Tibial nerve (tissue), 4 donors: Measurements from ENCODE around the gene DCUN1D3. TPM values are rescaled to one million over a fixed set of nuclear protein-coding genes. Genes with fewer than 3 reads are reported as not detected.
"Not testable (repeated sequence)": the region's sequence is repeated elsewhere in the genome, so short reads cannot be mapped to it uniquely, and the experiment has no call there.

Source experiments
- DNase-seq, 2 donors: peaks; one replicate each; pipeline ENCODE4 v3.0.0-alpha.2; 2019; ENCODE audit warnings: low spot score in 2 of 2
- H3K27ac ChIP-seq, 4 donors: fragments of 200-600 bp; sonication (generic) in 3 of 4; one replicate each; pipeline ENCODE4 v1.5.1; 2017 to 2019; ENCODE audit warnings: mild to moderate bottlenecking in 1 of 4
- H3K27me3 ChIP-seq, 2 donors: fragments of 200-600 bp; sonication (generic) in 1 of 2; one replicate each; pipeline versions ENCODE4 v1.5.1 to v1.6.0; 2017 to 2019
- H3K36me3 ChIP-seq, 3 donors: fragments of 200-600 bp; sonication (generic); one replicate each; pipeline ENCODE4 v1.5.1; 2018 to 2019
- H3K4me1 ChIP-seq, 4 donors: fragments of 200-600 bp; sonication (generic) in 3 of 4; one replicate each; pipeline ENCODE4 v1.5.1; 2017 to 2019
- H3K4me3 ChIP-seq, 4 donors: fragments of 200-600 bp; sonication (generic) in 3 of 4; one replicate each; pipeline ENCODE4 v1.5.1; 2017 to 2019; ENCODE audit warnings: mild to moderate bottlenecking in 1 of 4, moderate library complexity in 1 of 4
- H3K9me3 ChIP-seq, 4 donors: fragments of 200-600 bp; sonication (generic) in 3 of 4; one replicate each; pipeline ENCODE4 v1.5.1; 2017 to 2019
- EP300 ChIP-seq, 2 donors: sonication (generic); formaldehyde crosslinking; IDR thresholded peaks; one replicate each; pipeline ENCODE4 v1.6.1; 2017; ENCODE audit warnings: antibody characterized with exemption in 2 of 2, mild to moderate bottlenecking in 1 of 2
- POLR2A ChIP-seq, 2 donors: fragments of 450-650 bp; IDR thresholded peaks; one replicate each; pipeline ENCODE4 v1.6.1; 2017; ENCODE audit warnings: antibody characterized with exemption in 2 of 2, mild to moderate bottlenecking in 2 of 2, moderate library complexity in 2 of 2
- WGBS, 2 donors: methylation state at CpG; one replicate each; pipeline ENCODE4 v1.1.5; 2018; 5-methylcytosine and 5-hydroxymethylcytosine counted together
- total RNA-seq, 4 donors: library from RNA; depleted of rRNA; stranded (reverse); fragments of >200 nt; gene quantifications; one replicate each; pipeline ENCODE4 v1.1.0, GENCODE V29; 2016
- TF ChIP-seq, protein P1 (sequence below), 5 experiments: fragments of 200-600 bp in 3 of 5; fragments of 450-650 bp in 2 of 5; sonication (generic) in 3 of 5; IDR thresholded peaks; one replicate each; pipeline ENCODE4 v1.5.1; 2016 to 2019; ENCODE audit warnings: antibody characterized with exemption in 5 of 5, mild to moderate bottlenecking in 3 of 5, moderate library complexity in 2 of 5

Gene DCUN1D3
- total RNA-seq, 4 donors from 2014 or later, result 28.8 to 37.5 (median 29.3) TPM

GRCh38 chr16:20862162-20862960, 37.8 kb downstream of the DCUN1D3 start:
- H3K27ac ChIP-seq, result peak overlapping the region in 1 of 4 donors; percentile 90
- no peak overlapping the region for H3K4me3 ChIP-seq
- no peak for DNase-seq
- H3K36me3 ChIP-seq, result peaks cover 0 to 36% (median 0%) of the 10 kb centered on the region in 3 donors
- 95 to 97% methylated on average over 21 of the region's 21 CpGs for WGBS, 2 donors
- peaks cover 3 to 68% (median 38%) of the 10 kb centered on the region in 4 donors for H3K4me1 ChIP-seq
- no peak for TF ChIP-seq EP300 (IDR thresholded peaks at IDR 0.05)
- TF ChIP-seq POLR2A (IDR thresholded peaks at IDR 0.05), result no peak
- TF ChIP-seq, protein P1, sequence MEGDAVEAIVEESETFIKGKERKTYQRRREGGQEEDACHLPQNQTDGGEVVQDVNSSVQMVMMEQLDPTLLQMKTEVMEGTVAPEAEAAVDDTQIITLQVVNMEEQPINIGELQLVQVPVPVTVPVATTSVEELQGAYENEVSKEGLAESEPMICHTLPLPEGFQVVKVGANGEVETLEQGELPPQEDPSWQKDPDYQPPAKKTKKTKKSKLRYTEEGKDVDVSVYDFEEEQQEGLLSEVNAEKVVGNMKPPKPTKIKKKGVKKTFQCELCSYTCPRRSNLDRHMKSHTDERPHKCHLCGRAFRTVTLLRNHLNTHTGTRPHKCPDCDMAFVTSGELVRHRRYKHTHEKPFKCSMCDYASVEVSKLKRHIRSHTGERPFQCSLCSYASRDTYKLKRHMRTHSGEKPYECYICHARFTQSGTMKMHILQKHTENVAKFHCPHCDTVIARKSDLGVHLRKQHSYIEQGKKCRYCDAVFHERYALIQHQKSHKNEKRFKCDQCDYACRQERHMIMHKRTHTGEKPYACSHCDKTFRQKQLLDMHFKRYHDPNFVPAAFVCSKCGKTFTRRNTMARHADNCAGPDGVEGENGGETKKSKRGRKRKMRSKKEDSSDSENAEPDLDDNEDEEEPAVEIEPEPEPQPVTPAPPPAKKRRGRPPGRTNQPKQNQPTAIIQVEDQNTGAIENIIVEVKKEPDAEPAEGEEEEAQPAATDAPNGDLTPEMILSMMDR (IDR thresholded peaks at IDR 0.05), result no peak
- H3K9me3 ChIP-seq, result no peaks in the 10 kb centered on the region
- no peaks in the 10 kb centered on the region for H3K27me3 ChIP-seq

GRCh38 chr16:20860995-20861394, 39.2 kb downstream of the DCUN1D3 start:
- WGBS, 2 donors, result 68 to 79% methylated on average over 3 to 4 of the region's 4 CpGs
- not testable (repeated sequence) for H3K4me3 ChIP-seq, DNase-seq, H3K27me3 ChIP-seq, H3K9me3 ChIP-seq
- H3K27ac ChIP-seq, result peak overlapping the region in 2 of 4 donors; percentile 48 to 70
- H3K36me3 ChIP-seq, result peaks cover 0 to 42% (median 0%) of the 10 kb centered on the region in 3 donors
- peaks cover 3 to 65% (median 29%) of the 10 kb centered on the region in 4 donors for H3K4me1 ChIP-seq

DNA sequence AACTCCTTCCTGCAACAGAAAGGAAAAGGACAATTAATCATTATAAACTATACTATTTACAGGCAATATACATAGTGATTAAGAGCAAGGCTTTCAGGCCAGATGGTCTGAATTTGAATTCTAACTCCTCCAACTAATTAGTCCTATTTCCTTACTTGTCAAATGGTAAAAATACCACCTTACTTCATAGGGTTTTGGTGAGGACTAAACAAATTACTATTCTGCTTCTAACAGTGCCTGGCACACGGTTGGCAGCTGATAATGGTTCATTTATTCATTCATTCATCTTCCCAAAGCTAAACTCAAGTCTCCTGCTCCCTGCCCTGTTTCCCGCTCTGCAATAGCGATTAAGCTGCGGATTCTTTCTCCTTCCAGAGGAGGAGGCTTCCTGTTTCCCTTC, 39.8 kb downstream of the DCUN1D3 start:
- peaks cover 0 to 46% (median 0%) of the 10 kb centered on the region in 3 donors for H3K36me3 ChIP-seq
- H3K4me3 ChIP-seq, result no peak overlapping the region
- peaks cover 3 to 61% (median 24%) of the 10 kb centered on the region in 4 donors for H3K4me1 ChIP-seq
- no peaks in the 10 kb centered on the region for H3K27me3 ChIP-seq
- 41 to 48% methylated on average over 4 of the region's 4 CpGs for WGBS, 2 donors
- peak overlapping the region in 3 of 4 donors; percentile 27 to 70 (median 48) for H3K27ac ChIP-seq
- TF ChIP-seq, protein P1 (IDR thresholded peaks at IDR 0.05), result no peak
- TF ChIP-seq EP300 (IDR thresholded peaks at IDR 0.05), result no peak
- TF ChIP-seq POLR2A (IDR thresholded peaks at IDR 0.05), result no peak
- no peak for DNase-seq
- H3K9me3 ChIP-seq, result no peaks in the 10 kb centered on the region

DNA sequence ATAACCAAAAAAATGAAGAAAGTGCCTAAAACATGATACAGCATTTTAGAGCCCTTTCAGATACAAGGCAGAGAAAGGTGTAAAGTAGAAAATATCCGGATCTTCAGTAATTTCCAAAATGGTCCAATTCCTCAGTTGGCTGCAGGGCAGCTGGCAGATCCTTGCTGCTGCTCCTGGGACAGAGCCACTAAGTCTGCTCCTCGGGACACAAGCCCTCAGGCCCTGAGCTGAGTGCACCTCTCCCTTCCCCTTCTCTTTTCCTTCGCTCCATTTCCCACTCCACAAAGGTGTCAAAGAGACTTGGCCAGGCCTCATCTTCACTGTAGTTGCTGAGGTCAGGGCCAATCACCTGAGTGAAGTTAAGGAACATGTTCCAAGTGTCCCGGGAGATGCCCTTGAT, 40.5 kb downstream of the DCUN1D3 start:
- DNase-seq, result no peak
- TF ChIP-seq EP300 (IDR thresholded peaks at IDR 0.05) (no peak), POLR2A (IDR thresholded peaks at IDR 0.05) (no peak)
- TF ChIP-seq, protein P1 (IDR thresholded peaks at IDR 0.05), result no peak
- peaks cover 0 to 53% (median 0%) of the 10 kb centered on the region in 3 donors for H3K36me3 ChIP-seq

DNA sequence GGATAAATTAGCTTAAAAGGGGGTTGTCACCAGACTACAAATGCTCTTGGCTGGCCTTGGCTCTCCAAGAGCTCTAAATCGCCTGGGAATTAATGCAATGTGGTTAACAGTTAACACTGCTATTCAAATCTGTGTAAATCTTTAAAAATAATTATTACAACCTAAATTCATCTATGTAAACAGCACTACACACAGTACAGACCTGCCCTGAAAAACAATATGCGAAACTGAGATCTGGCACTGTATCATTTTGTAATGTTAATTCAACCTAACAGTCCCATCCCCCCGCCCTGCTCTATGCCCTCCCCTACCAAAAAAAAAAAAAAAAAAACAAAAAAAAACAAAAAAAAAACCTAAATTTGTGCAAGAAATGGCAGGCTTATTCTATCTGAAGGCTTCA, 40.9 kb downstream of the DCUN1D3 start:
- H3K36me3 ChIP-seq, result peaks cover 0 to 54% (median 0%) of the 10 kb centered on the region in 3 donors
- no peaks in the 10 kb centered on the region for H3K27me3 ChIP-seq
- WGBS, 2 donors, result 78 to 81% methylated on average over 3 of the region's 3 CpGs
- H3K4me1 ChIP-seq, result peaks cover 3 to 68% (median 23%) of the 10 kb centered on the region in 4 donors
- TF ChIP-seq POLR2A (IDR thresholded peaks at IDR 0.05) (no peak), EP300 (IDR thresholded peaks at IDR 0.05) (no peak)
- TF ChIP-seq, protein P1 (IDR thresholded peaks at IDR 0.05), result no peak
- H3K9me3 ChIP-seq, result no peaks in the 10 kb centered on the region
- no peak for DNase-seq
- H3K4me3 ChIP-seq, result no peak overlapping the region
- H3K27ac ChIP-seq, result peak overlapping the region in 2 of 4 donors; percentile 36 to 70

More for the DNA sequence above, 40.5 kb downstream of the DCUN1D3 start:
- Histone ChIP-seq H3K4me3 (no peak overlapping the region), H3K9me3 (no peaks in the 10 kb centered on the region), H3K4me1 (peaks cover 3 to 64% (median 21%) of the 10 kb centered on the region in 4 donors), H3K27me3 (no peaks in the 10 kb centered on the region), H3K27ac (peak overlapping the region in 3 of 4 donors; percentile 27 to 70 (median 48))
- 74 to 78% methylated on average over 4 of the region's 4 CpGs for WGBS, 2 donors
